Fibroblast of villous mesenchyme (primary cell): ENCODE results near the gene THOC5. TPM values are rescaled to one million over a fixed set of nuclear protein-coding genes. Genes with fewer than 3 reads are reported as not detected.
A peak's percentile ranks its signal among the peaks of the same experiment; 100 is the strongest.

Experiments
- DNase-seq: peaks from one replicate; pipeline ENCODE4 v3.0.0-alpha.2; 2010; ENCODE audit warnings: low read depth
- H3K4me3 ChIP-seq: 2 replicates; pipeline ENCODE4 v1.5.1; 2011; ENCODE audit warnings: low read depth, mild to moderate bottlenecking, low read length
- total RNA-seq: library from RNA; depleted of rRNA; stranded (reverse); fragments of >200 nt; gene quantifications from 2 replicates; pipeline ENCODE4 v1.2.3, GENCODE V29; 2012
- TF ChIP-seq, protein P1 (sequence below): IDR thresholded peaks from 2 replicates; pipeline ENCODE4 v1.5.1; 2012; ENCODE audit warnings: low read depth, mild to moderate bottlenecking, low read length; ENCODE audit not compliant: insufficient read depth

Gene THOC5
- total RNA-seq, 1 donor = 37.6 TPM

DNA sequence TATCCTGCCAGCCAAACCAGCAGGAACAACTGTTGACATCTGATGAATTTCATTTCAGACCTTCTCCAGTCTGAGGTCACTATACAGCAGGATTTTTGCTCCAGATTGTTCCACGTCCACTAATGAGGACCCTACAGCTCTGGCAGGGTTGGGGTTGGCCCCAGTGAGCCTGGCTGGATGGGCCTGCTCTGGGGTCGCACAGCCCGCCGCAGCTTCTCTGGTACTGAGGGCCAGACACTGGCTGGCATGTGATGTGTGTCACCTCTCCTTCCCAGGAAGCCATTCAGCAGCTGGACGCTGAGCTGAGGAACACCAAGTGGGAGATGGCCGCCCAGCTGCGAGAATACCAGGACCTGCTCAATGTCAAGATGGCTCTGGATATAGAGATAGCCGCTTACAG is 68.1 kb downstream of the THOC5 start:
- H3K4me3 ChIP-seq = no peak overlapping the region
- TF ChIP-seq, protein P1, sequence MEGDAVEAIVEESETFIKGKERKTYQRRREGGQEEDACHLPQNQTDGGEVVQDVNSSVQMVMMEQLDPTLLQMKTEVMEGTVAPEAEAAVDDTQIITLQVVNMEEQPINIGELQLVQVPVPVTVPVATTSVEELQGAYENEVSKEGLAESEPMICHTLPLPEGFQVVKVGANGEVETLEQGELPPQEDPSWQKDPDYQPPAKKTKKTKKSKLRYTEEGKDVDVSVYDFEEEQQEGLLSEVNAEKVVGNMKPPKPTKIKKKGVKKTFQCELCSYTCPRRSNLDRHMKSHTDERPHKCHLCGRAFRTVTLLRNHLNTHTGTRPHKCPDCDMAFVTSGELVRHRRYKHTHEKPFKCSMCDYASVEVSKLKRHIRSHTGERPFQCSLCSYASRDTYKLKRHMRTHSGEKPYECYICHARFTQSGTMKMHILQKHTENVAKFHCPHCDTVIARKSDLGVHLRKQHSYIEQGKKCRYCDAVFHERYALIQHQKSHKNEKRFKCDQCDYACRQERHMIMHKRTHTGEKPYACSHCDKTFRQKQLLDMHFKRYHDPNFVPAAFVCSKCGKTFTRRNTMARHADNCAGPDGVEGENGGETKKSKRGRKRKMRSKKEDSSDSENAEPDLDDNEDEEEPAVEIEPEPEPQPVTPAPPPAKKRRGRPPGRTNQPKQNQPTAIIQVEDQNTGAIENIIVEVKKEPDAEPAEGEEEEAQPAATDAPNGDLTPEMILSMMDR = no peak
- DNase-seq = no peak

DNA sequence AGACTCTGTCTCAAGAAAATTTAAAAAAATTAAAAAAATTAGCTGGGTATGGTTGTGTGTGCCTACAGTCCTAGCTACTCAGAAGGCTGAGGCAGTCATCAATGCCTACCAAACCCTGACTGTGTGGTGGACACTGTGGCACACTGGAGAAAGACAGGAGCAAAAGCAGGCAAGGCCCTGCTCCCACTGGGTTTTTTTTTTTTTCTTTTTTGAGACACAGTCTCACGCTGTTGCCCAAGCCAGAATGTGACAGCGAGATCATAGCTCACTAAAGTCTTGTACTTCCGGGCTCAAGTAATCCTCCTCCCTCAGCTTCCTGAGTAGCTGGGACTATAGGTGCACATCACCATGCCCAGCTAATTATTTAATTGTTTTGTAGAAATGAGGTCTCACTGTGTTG is 68.9 kb downstream of the THOC5 start:
- TF ChIP-seq, protein P1 = no peak
- DNase-seq = no peak
- no peak overlapping the region for H3K4me3 ChIP-seq

DNA sequence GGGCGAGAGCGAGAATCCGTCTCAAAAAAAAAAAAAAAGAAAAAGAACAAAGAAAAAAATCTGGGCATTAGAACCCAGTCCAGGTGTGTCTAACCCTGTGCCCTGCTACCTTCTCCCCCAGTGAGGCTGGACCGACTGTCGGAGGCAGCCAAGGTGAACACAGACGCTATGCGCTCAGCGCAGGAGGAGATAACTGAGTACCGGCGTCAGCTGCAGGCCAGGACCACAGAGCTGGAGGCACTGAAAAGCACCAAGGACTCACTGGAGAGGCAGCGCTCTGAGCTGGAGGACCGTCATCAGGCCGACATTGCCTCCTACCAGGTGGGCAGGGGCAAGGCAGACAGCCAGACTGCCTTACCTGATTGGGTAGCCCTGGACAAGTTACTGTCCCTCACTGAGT is 70.3 kb downstream of the THOC5 start:
- TF ChIP-seq, protein P1 = no peak
- no peak overlapping the region for H3K4me3 ChIP-seq
- no peak for DNase-seq

DNA sequence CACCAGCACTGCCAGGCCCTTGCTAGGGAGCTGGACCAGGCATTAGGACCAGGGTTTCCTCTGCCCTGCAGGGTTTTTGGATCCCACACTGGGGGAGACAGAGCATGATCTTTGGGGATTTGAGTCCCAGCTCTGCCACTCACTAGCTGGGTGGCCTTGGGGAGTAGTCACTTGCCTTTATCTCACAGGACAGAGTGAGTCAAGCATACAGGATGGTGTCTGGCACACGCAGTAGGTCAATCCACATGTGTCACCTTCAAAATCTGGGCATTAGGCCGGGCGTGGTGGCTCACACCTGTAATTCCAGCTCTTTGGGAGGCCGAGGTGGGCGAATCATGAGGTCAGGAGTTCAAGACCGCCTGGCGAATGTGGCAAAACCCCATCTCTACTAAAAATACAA is 70.8 kb downstream of the THOC5 start:
- H3K4me3 ChIP-seq = no peak overlapping the region
- TF ChIP-seq, protein P1 = no peak

DNA sequence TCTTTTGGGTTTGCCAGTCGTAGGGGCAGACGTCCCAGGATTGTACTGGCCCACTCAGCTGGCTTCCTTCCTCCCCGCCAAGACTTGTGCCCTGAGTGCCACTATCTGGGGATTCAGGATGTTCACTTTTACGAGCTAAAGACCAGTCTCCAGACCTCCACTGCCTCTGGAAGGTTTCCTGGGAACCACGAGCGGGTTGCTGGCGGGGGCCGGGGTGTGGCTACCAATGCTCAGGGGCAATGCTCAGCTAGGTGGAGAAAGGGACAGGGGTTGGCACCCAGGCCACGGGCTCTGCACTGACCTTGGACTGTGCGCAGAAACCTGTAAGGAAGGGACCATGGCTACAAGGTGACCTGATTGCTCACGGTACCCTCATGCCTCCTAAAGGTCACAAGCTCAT is 71.3 kb downstream of the THOC5 start:
- TF ChIP-seq, protein P1 = no peak
- no peak overlapping the region for H3K4me3 ChIP-seq
- no peak for DNase-seq

More for the DNA sequence above, 70.8 kb downstream of the THOC5 start:
- no peak for DNase-seq

DNA sequence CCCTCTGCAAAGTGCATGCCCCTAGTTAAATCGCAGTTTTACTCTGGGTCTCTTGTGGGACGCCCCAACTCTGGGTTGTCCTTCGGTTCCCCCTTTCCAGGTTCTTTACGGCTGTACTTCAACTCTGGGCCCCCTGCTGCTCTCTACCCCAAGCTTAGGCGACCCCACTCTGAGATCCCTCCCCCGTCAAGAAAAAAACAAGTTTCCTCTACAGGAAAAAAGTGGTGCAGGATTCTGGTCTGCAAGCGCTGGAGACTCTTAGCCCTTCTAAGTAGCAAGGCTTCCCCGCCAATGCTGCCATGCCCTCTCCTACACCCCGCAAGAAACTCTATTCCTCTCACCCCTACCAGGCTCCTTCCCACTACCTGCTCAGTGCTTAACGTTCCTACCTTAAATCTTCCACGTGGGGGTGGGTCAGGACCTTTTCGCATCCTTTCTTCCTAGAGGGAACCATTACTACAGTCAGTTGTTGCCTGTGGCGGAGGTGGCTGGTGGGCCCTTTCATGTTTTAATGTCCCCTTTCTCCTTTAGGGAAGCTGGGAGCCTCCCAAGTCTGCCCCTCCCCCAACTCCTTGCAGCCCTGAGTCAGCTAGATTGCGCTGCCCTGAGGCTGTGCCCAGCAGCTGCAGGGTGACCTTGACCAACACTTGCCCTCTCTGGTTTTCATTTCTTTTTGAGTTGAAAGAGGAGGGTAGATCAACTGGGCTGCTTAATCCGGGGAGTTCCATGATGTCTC is 72.1 kb downstream of the THOC5 start:
- peak; percentile 16 for DNase-seq
- H3K4me3 ChIP-seq = peak overlapping the region; percentile 29

More for the DNA sequence above, 72.1 kb downstream of the THOC5 start:
- TF ChIP-seq, protein P1 = no peak
